Vagina (tissue), 2 donors: ENCODE measurements around the gene NXPH3.

Source experiments
- CTCF ChIP-seq, 3 experiments: fragments of 450-650 bp in 2 of 3; fragments of 200-600 bp in 1 of 3; sonication (generic) in 1 of 3; IDR thresholded peaks; one replicate each; pipeline ENCODE4 v1.5.1; 2017 to 2019; ENCODE audit warnings: antibody characterized with exemption in 3 of 3, mild to moderate bottlenecking in 2 of 3, moderate library complexity in 2 of 3
- POLR2A ChIP-seq, 2 donors: fragments of 450-650 bp; IDR thresholded peaks; one replicate each; pipeline ENCODE4 v1.6.1; 2017; ENCODE audit warnings: antibody characterized with exemption in 2 of 2, mild to moderate bottlenecking in 2 of 2, moderate library complexity in 2 of 2
- POLR2AphosphoS5 ChIP-seq, 2 donors: sonication (generic); formaldehyde crosslinking; IDR thresholded peaks; one replicate each; pipeline ENCODE4 v1.9.0; 2017; ENCODE audit warnings: antibody characterized with exemption in 2 of 2, mild to moderate bottlenecking in 2 of 2, low read depth in 1 of 2; ENCODE audit not compliant: insufficient read depth in 1 of 2

- no peak for TF ChIP-seq CTCF (IDR thresholded peaks at IDR 0.05)
- no peak for TF ChIP-seq POLR2A (IDR thresholded peaks at IDR 0.05)
- TF ChIP-seq POLR2AphosphoS5 (IDR thresholded peaks at IDR 0.05; ENCODE audit: insufficient read depth in 1 of 2, low read depth in 1 of 2): no peak
Measured at GRCh38 chr17:49549691-49550678, 25.7 kb upstream of the NXPH3 start.
